HG03558 (cell line): ENCODE measurements around the gene SLC66A1.

Source experiments
- ATAC-seq: cut with Tn5 transposase; IDR thresholded peaks from one replicate; pipeline ENCODE4 v1.9.1; 2021; ENCODE audit warnings: moderate number of reproducible peaks; ENCODE audit not compliant: unreplicated experiment; ENCODE audit errors: extremely low read depth

SLC66A1 gene

DNA sequence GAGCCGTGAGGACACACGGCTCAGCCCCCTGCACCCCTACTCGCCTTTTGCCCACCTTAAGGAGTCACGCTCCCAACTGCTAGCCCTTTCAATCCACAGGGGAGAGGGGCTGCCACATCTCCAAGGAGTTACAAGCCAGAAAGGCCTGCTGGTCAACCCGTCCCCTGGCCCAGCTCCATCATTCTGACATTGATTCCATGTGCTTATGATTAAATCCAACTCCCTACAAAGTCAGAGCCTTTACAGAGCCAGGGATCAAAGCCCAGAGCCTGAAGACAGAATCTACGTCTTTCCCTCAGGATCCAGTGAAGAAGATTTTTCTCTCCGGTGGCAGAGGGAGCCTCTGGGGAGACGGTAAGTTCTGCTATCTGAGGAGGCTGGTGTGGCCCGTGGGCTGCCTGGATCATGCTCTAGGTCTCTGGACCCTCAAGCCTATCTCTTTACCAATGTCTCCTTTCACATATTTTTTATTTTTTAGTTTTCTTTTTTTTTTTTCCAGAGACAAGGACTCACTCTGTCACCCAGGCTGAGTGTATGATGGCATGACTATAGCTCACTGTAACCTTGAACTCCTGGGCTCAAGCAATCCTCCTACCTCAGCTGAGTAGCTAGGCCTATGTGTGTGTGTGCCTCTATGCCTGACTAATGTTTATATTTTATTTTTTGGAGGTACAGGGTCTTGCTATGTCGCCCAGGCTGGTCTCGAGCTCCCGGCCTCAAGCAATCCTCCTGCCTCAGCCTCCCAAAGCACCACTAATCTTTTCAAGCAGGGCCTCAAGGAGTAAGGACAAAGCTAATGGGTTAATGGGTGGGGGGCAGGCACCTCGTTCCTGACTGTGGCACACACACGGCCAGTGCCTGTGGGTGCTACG is 61.3 kb downstream of the SLC66A1 start:
- no peak for ATAC-seq

DNA sequence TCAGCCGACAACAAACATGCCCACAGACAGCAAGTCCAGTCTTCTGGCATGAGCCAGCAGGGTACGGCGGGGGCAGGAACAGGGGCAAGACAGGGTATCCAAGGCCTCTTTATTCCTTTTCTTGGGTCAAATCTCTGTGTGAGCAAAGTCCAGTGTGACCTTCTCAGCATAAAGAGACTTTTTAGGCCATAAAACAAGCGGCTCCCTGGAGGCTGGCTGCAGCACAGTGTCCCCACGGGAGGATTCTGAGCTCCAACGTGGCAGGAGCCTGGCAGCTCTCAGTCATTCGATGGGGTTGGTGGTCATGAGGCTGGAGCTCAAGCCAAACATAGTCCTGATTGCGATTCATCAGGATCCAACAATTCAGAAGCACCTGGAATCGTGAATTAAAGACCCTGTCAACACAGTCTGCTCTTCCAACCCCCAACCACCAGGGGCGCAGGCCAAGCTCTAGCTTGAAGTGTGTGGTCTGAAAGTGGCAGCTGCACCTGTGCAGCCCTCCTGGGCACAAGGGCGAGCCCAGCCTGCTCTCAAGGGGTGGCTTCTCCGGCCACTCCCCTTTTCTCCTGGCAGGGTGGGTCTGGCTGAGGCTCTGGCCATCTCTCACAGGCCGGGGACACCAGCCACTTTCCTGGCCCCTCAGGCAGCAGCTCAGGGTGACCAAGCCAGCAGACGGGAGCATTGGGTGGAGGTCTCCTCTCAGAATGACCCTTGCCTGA is 62.1 kb downstream of the SLC66A1 start:
- ATAC-seq: no peak

- ATAC-seq: no peak
These were observed 62.8 kb downstream of the SLC66A1 start for GRCh38 chr1:19374926-19375325.

- no peak for ATAC-seq
These were observed 63.7 kb downstream of the SLC66A1 start for GRCh38 chr1:19375631-19376400.

DNA sequence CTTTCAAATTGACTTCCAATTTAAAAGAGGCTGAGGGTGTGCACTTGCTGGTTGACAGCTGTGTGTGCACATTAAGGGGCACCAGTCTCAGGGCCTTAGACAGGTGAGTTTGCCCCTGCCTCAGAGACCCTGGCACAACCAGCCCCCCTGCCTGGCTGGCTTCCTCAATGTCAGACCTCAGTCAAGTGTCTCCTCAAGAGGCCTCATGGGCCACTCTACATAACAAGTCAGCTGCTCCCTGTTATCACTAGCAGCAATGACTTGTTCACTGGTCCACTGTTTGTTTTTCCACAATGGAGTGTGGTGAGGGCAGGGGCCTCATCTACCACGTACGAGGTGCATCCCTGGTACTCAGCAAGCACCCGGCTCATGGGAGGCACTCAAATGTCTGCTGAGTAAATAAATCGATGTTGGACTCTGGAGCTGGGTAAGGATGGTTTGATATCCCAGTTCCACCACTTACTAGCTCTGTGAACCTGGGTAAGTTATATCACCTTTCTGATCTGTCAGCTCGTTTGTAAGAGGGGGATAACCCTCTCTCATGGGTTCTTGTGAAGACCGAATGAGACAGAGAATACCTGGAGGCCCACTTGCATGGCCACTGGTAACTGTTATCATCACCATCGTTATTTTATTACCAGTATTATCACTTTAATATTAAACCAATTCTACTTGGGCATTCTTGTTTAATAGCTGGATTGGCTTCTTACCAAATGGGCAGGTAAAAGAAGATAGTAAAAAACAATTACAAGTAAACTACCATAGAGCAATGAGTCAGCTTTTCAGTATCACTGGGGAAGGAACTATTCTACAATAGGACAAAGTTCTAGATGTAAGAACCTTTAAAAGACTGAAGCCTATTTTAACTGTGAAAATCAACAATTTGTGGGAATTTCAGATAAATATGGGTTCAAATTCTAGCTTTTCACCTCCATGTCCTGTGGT is 64.6 kb downstream of the SLC66A1 start:
- no peak for ATAC-seq

- no peak for ATAC-seq
These were observed 65.9 kb downstream of the SLC66A1 start for GRCh38 chr1:19377812-19378718.
